K562 (cell line): ENCODE results near the gene CNN3. TPM values are rescaled to one million over a fixed set of nuclear protein-coding genes. Genes with fewer than 3 reads are reported as not detected.

Experiments used
- ATAC-seq: fragments of 200-7000 bp; cut with Tn5 transposase; 3 replicates; pipeline ENCODE4 v1.9.1; 2020; ENCODE audit warnings: moderate library complexity
- BruUV-seq: library from RNA; stranded (reverse); fragments of 400-500 nt; replicated peaks from 2 replicates; lab custom pipeline; 2021; lab: Mats Ljungman, UMichigan
- CTCF ChIA-PET: fragments of 300-600 bp; formaldehyde crosslinking; extraction: SDS; loops from one replicate; lab custom pipeline; 2021; ENCODE audit warnings: low intra/inter-chr PET ratio; lab: Yijun Ruan, JAX
- POLR2A ChIA-PET: fragments of 300-600, 350-650 bp; sonication (Branson Sonifier 250); formaldehyde crosslinking; extraction: SDS; loops from one replicate; lab custom pipeline; 2021; ENCODE audit warnings: antibody characterized with exemption, inconsistent platforms; lab: Yijun Ruan, JAX
- DNase-seq, 4 experiments: peaks; one replicate each; pipeline versions ENCODE4 v3.0.0 to v3.0.0-alpha.2; 2011 to 2018; ENCODE audit warnings: low spot score in 3 of 4, mixed read lengths in 3 of 4; ENCODE audit errors: extremely low read depth in 1 of 4
- FAIRE-seq: peaks from 2 replicates; lab custom pipeline; 2011; peaks lifted over from hg19 to GRCh38; lab: Jason Lieb, UNC
- H2AFZ ChIP-seq: 2 replicates; pipeline ENCODE4 v1.6.0; 2011; ENCODE audit warnings: low read depth, low read length, control low read depth, inconsistent platforms
- H3K27ac ChIP-seq: fragments of 200-600 bp; 3 replicates; pipeline ENCODE4 v1.8.0; 2011; ENCODE audit warnings: low read depth, mild to moderate bottlenecking, control low read depth, inconsistent platforms, low read length, moderate library complexity, mixed read lengths; ENCODE audit errors: extremely low read depth
- H3K27me3 ChIP-seq, 2 experiments: fragments of 300-600 bp in 1 of 2; 2 replicates in 1 of 2; 3 replicates in 1 of 2; pipeline versions ENCODE4 v1.6.0 to v1.8.0; 2011; ENCODE audit warnings: inconsistent platforms in 2 of 2, low read length in 2 of 2, mild to moderate bottlenecking in 1 of 2, mixed read lengths in 1 of 2, moderate library complexity in 1 of 2; ENCODE audit not compliant: control insufficient read depth in 2 of 2, insufficient read depth in 2 of 2
- H3K36me3 ChIP-seq: fragments of 300-600 bp; 3 replicates; pipeline ENCODE4 v1.8.0; 2011; ENCODE audit warnings: mild to moderate bottlenecking, low read length, inconsistent platforms; ENCODE audit not compliant: control insufficient read depth, insufficient read depth
- H3K4me1 ChIP-seq, 2 experiments: fragments of 200-600 bp in 1 of 2; replicated peaks in 1 of 2; 2 replicates in 1 of 2; 3 replicates in 1 of 2; pipeline versions ENCODE4 v1.5.1 to v1.8.0; 2011; ENCODE audit warnings: inconsistent platforms in 2 of 2, low read length in 2 of 2, mild to moderate bottlenecking in 1 of 2, mixed read lengths in 1 of 2, moderate library complexity in 1 of 2; ENCODE audit not compliant: control insufficient read depth in 2 of 2, insufficient read depth in 2 of 2
- H3K4me2 ChIP-seq: 2 replicates; pipeline ENCODE4 v1.6.1; 2011; ENCODE audit warnings: low read length, control low read depth, inconsistent platforms, mixed read lengths; ENCODE audit not compliant: insufficient read depth
- H3K4me3 ChIP-seq: fragments of 200-600 bp; sonication (generic), shearing (Covaris generic); 2 replicates; pipeline ENCODE4 v1.5.1; 2016; ENCODE audit warnings: control low read depth, inconsistent platforms
- H3K79me2 ChIP-seq: fragments of 200-600 bp; 3 replicates; pipeline ENCODE4 v1.8.0; 2011; ENCODE audit warnings: low read length, inconsistent platforms; ENCODE audit not compliant: control insufficient read depth, insufficient read depth
- H3K9ac ChIP-seq, 2 experiments: 2 replicates each; pipeline versions ENCODE4 v1.6.0 to v1.6.1; 2011; ENCODE audit warnings: low read depth in 2 of 2, low read length in 2 of 2, control low read depth in 1 of 2, inconsistent platforms in 1 of 2, mild to moderate bottlenecking in 1 of 2, mixed read lengths in 1 of 2; ENCODE audit not compliant: insufficient read depth in 1 of 2
- H3K9me1 ChIP-seq: one replicate; pipeline ENCODE4 v1.6.0; 2011; ENCODE audit warnings: inconsistent platforms, mild to moderate bottlenecking, low read length, moderate library complexity; ENCODE audit not compliant: control insufficient read depth, insufficient read depth
- H3K9me3 ChIP-seq: replicated peaks from 2 replicates; pipeline ENCODE4 v1.5.1; 2011; ENCODE audit warnings: low read depth, low read length, inconsistent platforms; ENCODE audit not compliant: control insufficient read depth, insufficient read depth
- H4K20me1 ChIP-seq: replicated peaks from 2 replicates; pipeline ENCODE4 v1.6.1; 2011; ENCODE audit warnings: low read length, inconsistent platforms, mixed read lengths; ENCODE audit not compliant: control insufficient read depth, insufficient read depth
- GATAD2A ChIP-seq: fragments of 450-650 bp; IDR thresholded peaks from 2 replicates; pipeline ENCODE4 v1.6.1; 2017
- HDAC1 ChIP-seq, 2 experiments: fragments of 450-650 bp; IDR thresholded peaks; 2 replicates each; pipeline ENCODE4 v1.6.1; 2016 to 2017; ENCODE audit warnings: inconsistent platforms in 1 of 2, mild to moderate bottlenecking in 1 of 2, moderate library complexity in 1 of 2
- MAFG ChIP-seq: fragments of 450-650 bp; conservative IDR thresholded peaks from 2 replicates; pipeline ENCODE4 v1.6.1; 2016; ENCODE audit warnings: missing genetic modification characterization, missing compliant biosample characterization
- NUFIP1 ChIP-seq: fragments of 450-650 bp; IDR thresholded peaks from 2 replicates; pipeline ENCODE4 v1.6.1; 2018; ENCODE audit not compliant: partially characterized antibody
- PHB ChIP-seq: fragments of 250-450 bp; sonication (Bioruptor Pico); IDR thresholded peaks from 2 replicates; pipeline ENCODE4 v1.5.0; 2021
- SRSF3 ChIP-seq: fragments of 200-400 bp; formaldehyde crosslinking; IDR thresholded peaks from 2 replicates; pipeline ENCODE4 v1.6.1; 2016; ENCODE audit warnings: mild to moderate bottlenecking, low read length, moderate library complexity; ENCODE audit not compliant: insufficient read depth
- ZKSCAN1 ChIP-seq: fragments of 150-350 bp; IDR thresholded peaks from 2 replicates; pipeline ENCODE4 v1.6.1; 2016; ENCODE audit warnings: low read depth, low read length
- WGBS: fragments of 100-300 bp; shearing (Covaris generic); methylation state at CpG from one replicate; pipeline ENCODE4 v1.1.6; 2016; ENCODE audit warnings: low coverage, mixed read lengths; ENCODE audit not compliant: insufficient coverage; ENCODE audit errors: missing lambda C conversion rate; 5-methylcytosine and 5-hydroxymethylcytosine counted together
- in situ Hi-C: fragments of 300-500 bp; cut with MboI; formaldehyde crosslinking; loops from 4 replicates; pipeline ENCODE4 v1.15.0; 2018; ENCODE audit warnings: inconsistent platforms, mixed read lengths
- intact Hi-C: fragments of 100-400 bp; cut with micrococcal nuclease; formaldehyde crosslinking; loops from 2 replicates; pipeline ENCODE4 v1.14.2; 2022
- polyA plus RNA-seq, 8 experiments: library from polyadenylated mRNA; depleted of rRNA in 4 of 8; stranded (reverse) in 5 of 8; unstranded in 3 of 8; fragments of >200 nt; fragmentation: Nextera tagmentation in 2 of 8; fragmentation: Illumina TruSeq in 1 of 8; extraction: Ambion mirVana in 2 of 8; extraction: Trizol in 1 of 8; gene quantifications; 2 replicates each; pipeline versions ENCODE4 v1.2.1 to v1.2.3, GENCODE V29; 2011 to 2014; ENCODE audit warnings: inconsistent platforms in 1 of 8, missing spikeins in 1 of 8
- total RNA-seq, 7 experiments: library from RNA; depleted of rRNA in 6 of 7; stranded (reverse); fragments of >200 nt in 6 of 7; fragmentation: Illumina TruSeq in 2 of 7; extraction: Trizol in 2 of 7; gene quantifications; 2 replicates each; pipeline versions ENCODE4 v1.2.1 to v1.2.3, GENCODE V29; 2011 to 2021; ENCODE audit warnings: low replicate concordance in 1 of 7
- TF ChIP-seq, protein P1 (sequence below): fragments of 250-450 bp; sonication (Bioruptor Pico); IDR thresholded peaks from 2 replicates; pipeline ENCODE4 v1.6.1; 2021; ENCODE audit warnings: mild to moderate bottlenecking
- TF ChIP-seq, protein P2 (sequence below): fragments of 250-450 bp; sonication (Bioruptor Pico); IDR thresholded peaks from 2 replicates; pipeline ENCODE4 v1.8.0; 2021; ENCODE audit warnings: moderate library complexity, mild to moderate bottlenecking, inconsistent platforms
- TF ChIP-seq, protein P3 (sequence below): fragments of 450-650 bp; formaldehyde crosslinking; IDR thresholded peaks from 2 replicates; pipeline ENCODE4 v1.4.0; 2020; ENCODE audit warnings: mild to moderate bottlenecking, moderate library complexity

Gene CNN3
- total and polyA plus RNA-seq, 9 of the 15 experiments (the other 6 are each of a cell fraction or from before 2014, with no cell fraction given), result 0.06 to 0.62 (median 0.18) TPM; not detected in 4

DNA sequence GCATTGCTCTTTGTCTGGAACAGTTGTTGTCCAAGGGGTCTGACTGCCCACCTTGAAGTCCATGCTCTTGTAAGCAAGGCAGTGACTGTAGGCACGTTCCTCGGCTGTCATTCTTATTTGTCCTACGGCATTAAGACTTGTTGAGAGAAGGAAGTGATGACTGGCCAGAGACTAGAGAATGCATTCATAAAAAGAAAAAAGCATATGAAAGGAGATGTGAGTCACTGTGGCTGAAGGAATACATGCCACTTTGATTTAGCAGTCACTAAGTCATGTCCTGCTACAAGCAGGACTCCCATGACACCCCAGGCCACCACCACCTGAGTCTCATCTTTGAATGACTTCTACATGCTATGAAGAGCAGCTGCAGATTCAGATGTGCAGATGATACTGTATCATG lies 50.5 kb downstream of the CNN3 start:
- peaks cover 25 to 50% of the 10 kb centered on the region in 2 experiments for H3K27me3 ChIP-seq
- ChIA-PET POLR2A (no interaction called here), CTCF (no interaction called here)
- no peak overlapping the region for H3K9ac ChIP-seq
- no TSS peak for BruUV-seq
- no peaks in the 10 kb centered on the region for H3K79me2 ChIP-seq
- H3K27ac ChIP-seq, result no peak overlapping the region
- intact Hi-C loops (no loop called here), in situ Hi-C loops (no loop called here)
- TF ChIP-seq, protein P1, sequence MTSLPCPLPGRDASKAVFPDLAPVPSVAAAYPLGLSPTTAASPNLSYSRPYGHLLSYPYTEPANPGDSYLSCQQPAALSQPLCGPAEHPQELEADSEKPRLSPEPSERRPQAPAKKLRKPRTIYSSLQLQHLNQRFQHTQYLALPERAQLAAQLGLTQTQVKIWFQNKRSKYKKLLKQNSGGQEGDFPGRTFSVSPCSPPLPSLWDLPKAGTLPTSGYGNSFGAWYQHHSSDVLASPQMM (CRISPR knock-in tag), result no peak
- no peak for TF ChIP-seq GATAD2A
- TF ChIP-seq PHB (CRISPR knock-in tag), result no peak
- no peak for TF ChIP-seq MAFG (tag)
- TF ChIP-seq, protein P2, sequence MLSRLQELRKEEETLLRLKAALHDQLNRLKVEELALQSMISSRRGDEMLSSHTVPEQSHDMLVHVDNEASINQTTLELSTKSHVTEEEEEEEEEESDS (CRISPR knock-in tag), result no peak
- no peak for TF ChIP-seq ZKSCAN1
- TF ChIP-seq NUFIP1, result no peak
- TF ChIP-seq HDAC1 (IDR thresholded peaks at IDR 0.05), result no peak
- TF ChIP-seq, protein P3, sequence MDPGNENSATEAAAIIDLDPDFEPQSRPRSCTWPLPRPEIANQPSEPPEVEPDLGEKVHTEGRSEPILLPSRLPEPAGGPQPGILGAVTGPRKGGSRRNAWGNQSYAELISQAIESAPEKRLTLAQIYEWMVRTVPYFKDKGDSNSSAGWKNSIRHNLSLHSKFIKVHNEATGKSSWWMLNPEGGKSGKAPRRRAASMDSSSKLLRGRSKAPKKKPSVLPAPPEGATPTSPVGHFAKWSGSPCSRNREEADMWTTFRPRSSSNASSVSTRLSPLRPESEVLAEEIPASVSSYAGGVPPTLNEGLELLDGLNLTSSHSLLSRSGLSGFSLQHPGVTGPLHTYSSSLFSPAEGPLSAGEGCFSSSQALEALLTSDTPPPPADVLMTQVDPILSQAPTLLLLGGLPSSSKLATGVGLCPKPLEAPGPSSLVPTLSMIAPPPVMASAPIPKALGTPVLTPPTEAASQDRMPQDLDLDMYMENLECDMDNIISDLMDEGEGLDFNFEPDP (CRISPR knock-in tag), result no peak
- TF ChIP-seq SRSF3, result no peak
- no peak overlapping the region for H3K4me2 ChIP-seq
- no peak overlapping the region for H2AFZ ChIP-seq
- 0% methylated on average over 3 of the region's 3 CpGs for WGBS
- no peaks in the 10 kb centered on the region for H3K9me1 ChIP-seq
- no peaks in the 10 kb centered on the region for H3K36me3 ChIP-seq
- ATAC-seq (no peak), FAIRE-seq (no peak), DNase-seq (no peak)
- no peaks in the 10 kb centered on the region for H3K9me3 ChIP-seq
- no peaks in the 10 kb centered on the region for H3K4me1 ChIP-seq
- no peaks in the 10 kb centered on the region for H4K20me1 ChIP-seq
- no peak overlapping the region for H3K4me3 ChIP-seq
